Measurements from ENCODE around the gene RICTOR. TPM values are rescaled to one million over a fixed set of nuclear protein-coding genes. Genes with fewer than 3 reads are reported as not detected.

The RICTOR gene
- total and polyA plus RNA-seq, 12 donors, result 3.1 to 88.3 (median 45.5) TPM

GRCh38 chr5:39104221-39104620 lies 30.0 kb upstream of the RICTOR start:
- H3K9me3 ChIP-seq, result no peaks in the 10 kb centered on the region
- WGBS, 2 donors, result 71 to 86% methylated on average over 1 of the region's 1 CpG
- no peak for TF ChIP-seq CTCF (IDR thresholded peaks at IDR 0.05)
- peaks cover 0 to 67% (median 0%) of the 10 kb centered on the region in 9 donors for H3K36me3 ChIP-seq
- H3K4me3 ChIP-seq, result no peak overlapping the region
- no peaks in the 10 kb centered on the region for H3K27me3 ChIP-seq
- intact Hi-C loops (cut with DNase I), result loop anchor here in 1 of 10 donors (10.0 kb wide), 1 partner anchor 1239 kb away; no protein-coding TSS in a partner anchor
- H3K4me1 ChIP-seq, result peaks cover 0 to 18% (median 0%) of the 10 kb centered on the region in 9 donors
- H3K27ac ChIP-seq, result no peak overlapping the region
- DNase-seq, result no peak
- ATAC-seq, result no peak

GRCh38 chr5:39102684-39103155 lies 28.5 kb upstream of the RICTOR start:
- ATAC-seq (no peak), DNase-seq (no peak)
- TF ChIP-seq CTCF (IDR thresholded peaks at IDR 0.05), result no peak
- no peaks in the 10 kb centered on the region for H3K27me3 ChIP-seq
- H3K36me3 ChIP-seq, result peaks cover 0 to 53% (median 0%) of the 10 kb centered on the region in 9 donors
- WGBS, 2 donors, result 82 to 85% methylated on average over 4 of the region's 4 CpGs
- H3K27ac ChIP-seq, result no peak overlapping the region
- H3K4me3 ChIP-seq, result no peak overlapping the region
- H3K9me3 ChIP-seq, result no peaks in the 10 kb centered on the region
- intact Hi-C loops (cut with DNase I), result loop anchor here in 1 of 10 donors (10.0 kb wide), 1 partner anchor 1238 kb away; no protein-coding TSS in a partner anchor
- H3K4me1 ChIP-seq, result peaks cover 0 to 18% (median 0%) of the 10 kb centered on the region in 9 donors

GRCh38 chr5:39100851-39101396 lies 26.7 kb upstream of the RICTOR start:
- no peak for ATAC-seq
- Histone ChIP-seq H3K27me3 (no peaks in the 10 kb centered on the region), H3K4me3 (no peak overlapping the region), H3K9me3 (no peaks in the 10 kb centered on the region), H3K27ac (peak overlapping the region in 1 of 10 donors; percentile 37), H3K4me1 (peaks cover 0 to 18% (median 0%) of the 10 kb centered on the region in 9 donors), H3K36me3 (peaks cover 0 to 36% (median 0%) of the 10 kb centered on the region in 9 donors)
- intact Hi-C loops (cut with DNase I), result loop anchor here in 1 of 10 donors (10.0 kb wide), 1 partner anchor 1236 kb away; no protein-coding TSS in a partner anchor
- no peak for TF ChIP-seq CTCF (IDR thresholded peaks at IDR 0.05)
- no peak for DNase-seq
- WGBS, 2 donors, result 81 to 91% methylated on average over 7 of the region's 7 CpGs

- no peak for ATAC-seq
- no peak for TF ChIP-seq CTCF (IDR thresholded peaks at IDR 0.05)
- Histone ChIP-seq H3K36me3 (peaks cover 0 to 30% (median 0%) of the 10 kb centered on the region in 9 donors), H3K27ac (peak overlapping the region in 1 of 10 donors; percentile 37), H3K4me3 (no peak overlapping the region), H3K27me3 (no peaks in the 10 kb centered on the region), H3K9me3 (no peaks in the 10 kb centered on the region), H3K4me1 (peaks cover 0 to 18% (median 0%) of the 10 kb centered on the region in 9 donors)
- intact Hi-C loops (cut with DNase I), result loop anchor here in 1 of 10 donors (10.0 kb wide), 1 partner anchor 1236 kb away; no protein-coding TSS in a partner anchor
- 85 to 88% methylated on average over 6 of the region's 6 CpGs for WGBS, 2 donors
- DNase-seq, result no peak
Observed at GRCh38 chr5:39100301-39100850, 26.2 kb upstream of the RICTOR start.
